NT2/D1 (cell line): ENCODE data around the gene RAPGEF4.

ENCODE experiments used
- SUZ12 ChIP-seq: IDR thresholded peaks from 2 replicates; pipeline ENCODE4 v1.6.1; 2011; ENCODE audit not compliant: insufficient read length, insufficient read depth; ENCODE audit errors: extremely low read depth
- YY1 ChIP-seq: IDR thresholded peaks from 2 replicates; pipeline ENCODE4 v1.6.1; 2011; ENCODE audit not compliant: insufficient read length, insufficient read depth
- ZNF274 ChIP-seq: IDR thresholded peaks from 2 replicates; pipeline ENCODE4 v1.6.1; 2011; ENCODE audit warnings: mild to moderate bottlenecking, low read depth, low read length

DNA sequence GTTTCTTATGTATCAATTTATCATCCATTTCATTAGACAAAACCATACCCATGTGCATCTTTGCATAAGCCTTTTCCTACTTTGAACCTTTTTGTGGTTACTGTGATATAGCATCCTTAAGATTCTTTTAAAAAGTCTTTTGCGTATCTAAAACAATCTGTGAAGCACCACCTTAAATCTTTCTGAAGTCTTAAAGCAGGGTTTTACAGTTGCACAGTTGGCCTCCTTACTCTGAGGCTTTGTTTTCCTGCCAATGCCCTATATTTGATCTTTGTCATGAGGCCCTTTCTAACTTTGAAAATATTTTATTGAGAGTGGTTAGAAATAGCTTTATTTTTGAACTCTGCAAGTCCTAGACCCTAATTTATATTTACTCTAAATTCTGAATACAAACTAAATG is 176.6 kb downstream of the RAPGEF4 start:
- TF ChIP-seq ZNF274 = no peak
- no peak for TF ChIP-seq YY1
- no peak for TF ChIP-seq SUZ12
